ENCODE results near the gene SIPA1L3.

Gene SIPA1L3

DNA sequence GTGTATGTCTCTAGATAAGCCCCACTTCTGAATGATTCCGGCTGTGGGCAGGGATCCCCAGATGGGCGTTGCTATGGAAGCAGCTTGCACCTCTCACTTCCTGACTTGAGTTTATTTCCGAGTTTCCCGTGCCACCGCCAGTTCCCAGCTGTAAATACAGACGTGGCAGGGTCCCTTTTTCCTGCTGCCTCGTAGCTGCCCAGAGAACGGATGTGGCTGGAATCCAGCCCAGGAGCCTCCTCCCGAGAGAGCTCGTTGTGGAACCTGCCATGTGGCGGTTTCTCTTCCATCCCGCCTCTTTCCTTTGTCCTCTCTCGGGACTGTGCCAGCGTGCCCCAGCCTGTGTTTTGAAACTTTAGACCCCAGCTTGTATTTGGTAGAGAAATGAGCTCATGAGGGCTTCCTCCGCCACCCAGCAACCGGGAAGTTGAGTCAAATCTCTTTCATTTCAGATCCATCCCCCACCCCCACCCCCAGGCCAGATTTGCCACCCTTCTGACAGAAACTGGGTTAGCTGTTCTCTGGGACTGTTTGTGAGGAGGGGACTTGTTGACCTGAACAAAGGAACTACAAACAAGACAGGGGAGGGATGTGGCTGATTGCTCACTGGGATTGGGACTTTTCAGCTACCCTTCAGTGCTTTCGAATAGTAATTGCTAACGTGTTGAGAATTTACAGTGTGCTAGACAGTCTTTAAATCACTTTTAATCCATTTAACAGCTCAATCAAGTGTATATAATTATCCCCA is 96.6 kb downstream of the SIPA1L3 start:
- DNase-seq: no peak

DNA sequence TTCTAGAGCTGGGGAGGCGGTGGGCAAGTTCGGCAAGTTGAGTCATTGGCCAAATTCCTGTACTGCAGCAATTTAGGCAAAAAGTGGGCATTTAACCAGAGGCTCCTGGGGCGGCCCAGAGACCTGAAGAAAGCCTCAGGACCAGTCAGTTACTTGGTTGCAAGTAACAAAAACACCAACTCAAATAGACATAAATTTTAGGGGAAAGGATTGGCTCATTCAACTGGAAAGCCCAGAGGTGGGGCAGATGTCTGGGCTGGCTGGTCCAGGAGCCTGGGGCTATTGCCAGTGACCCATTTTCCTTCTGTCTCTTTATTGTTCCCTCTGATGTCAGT is 97.1 kb downstream of the SIPA1L3 start:
- no peak for DNase-seq

DNA sequence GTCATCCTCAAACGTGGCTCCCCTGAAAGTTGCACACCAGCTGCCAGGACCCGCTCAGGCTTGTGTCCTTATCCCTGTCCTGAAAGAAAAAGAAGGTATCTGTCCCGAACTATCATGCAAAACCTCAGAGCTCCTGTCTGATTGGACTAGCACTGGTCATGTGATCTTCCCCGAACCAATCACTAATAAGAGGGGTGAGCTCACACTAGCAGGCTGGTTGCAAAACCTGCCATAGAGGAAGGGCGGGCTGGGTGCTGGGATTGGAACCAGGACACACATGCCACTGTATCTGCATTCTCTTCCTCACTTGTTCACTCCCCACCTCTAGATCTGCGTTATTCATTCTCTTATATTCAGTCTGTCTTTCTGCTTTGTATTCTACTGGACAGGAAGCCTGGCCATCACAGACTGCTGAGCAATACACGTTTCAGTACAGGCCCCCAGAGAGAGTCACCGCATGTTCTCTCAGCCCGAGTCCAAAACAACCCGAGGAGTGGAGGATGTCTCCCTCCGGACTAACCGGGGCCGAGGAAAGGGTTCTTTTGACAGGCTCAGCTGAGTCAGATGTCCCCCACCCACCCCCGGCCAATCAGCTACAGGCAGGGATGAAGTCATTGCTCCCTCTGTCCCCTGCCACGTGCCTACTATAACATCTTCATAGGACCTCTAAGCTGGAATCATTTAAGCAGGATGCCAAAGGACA is 97.7 kb downstream of the SIPA1L3 start:
- no peak for DNase-seq

DNA sequence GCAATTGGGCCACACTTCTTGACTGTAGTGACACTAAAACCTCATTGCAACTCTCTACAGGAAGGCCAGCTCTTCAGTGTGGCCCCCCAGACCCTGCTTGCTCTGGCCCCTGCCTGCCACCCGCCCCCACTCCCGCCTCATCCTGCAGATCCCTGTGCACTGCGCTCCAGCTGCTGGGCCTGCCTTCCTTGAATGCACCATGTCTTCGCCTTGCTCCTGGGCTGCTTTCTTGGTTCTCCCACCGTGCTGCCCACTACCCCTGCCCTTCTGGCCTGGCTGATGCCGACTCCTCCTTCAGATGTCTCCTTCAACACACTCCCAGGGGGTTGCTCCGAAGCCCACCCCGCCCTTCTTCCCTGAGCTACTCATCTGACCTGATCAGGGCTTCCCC is 98.2 kb downstream of the SIPA1L3 start:
- DNase-seq: no peak

DNA sequence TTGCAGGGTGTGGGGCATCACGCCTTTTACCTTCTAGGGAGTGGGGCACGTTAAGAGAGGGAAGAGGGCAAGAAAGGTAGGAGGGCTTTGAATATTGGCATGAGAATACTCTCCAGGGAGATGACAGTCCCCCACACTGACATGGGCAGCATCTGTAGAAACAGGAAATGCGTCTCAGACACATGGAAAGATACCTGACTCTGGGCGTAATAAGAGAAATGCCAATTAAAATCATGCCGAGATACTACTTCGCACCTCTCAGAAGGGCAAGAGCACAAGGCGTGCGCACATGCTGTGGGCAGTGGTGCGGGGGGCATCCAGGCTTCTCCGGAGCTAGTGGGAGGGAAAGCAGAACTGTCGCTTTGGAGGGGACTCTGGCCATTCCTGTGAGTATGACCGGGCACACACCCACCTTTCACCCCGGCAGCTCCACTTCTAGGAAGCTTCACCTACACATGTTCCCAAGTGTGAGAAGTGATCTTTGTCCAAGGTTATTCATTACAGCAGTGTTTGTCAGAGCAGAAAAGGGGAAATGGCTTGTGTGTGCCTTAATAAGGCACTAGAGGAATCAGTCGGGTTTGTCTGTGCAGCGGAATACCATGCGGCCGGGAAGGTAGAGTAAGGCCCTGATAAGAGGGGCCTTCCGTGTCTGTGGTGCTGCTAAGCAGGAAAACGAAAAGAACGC is 99.5 kb downstream of the SIPA1L3 start:
- no peak for DNase-seq

DNA sequence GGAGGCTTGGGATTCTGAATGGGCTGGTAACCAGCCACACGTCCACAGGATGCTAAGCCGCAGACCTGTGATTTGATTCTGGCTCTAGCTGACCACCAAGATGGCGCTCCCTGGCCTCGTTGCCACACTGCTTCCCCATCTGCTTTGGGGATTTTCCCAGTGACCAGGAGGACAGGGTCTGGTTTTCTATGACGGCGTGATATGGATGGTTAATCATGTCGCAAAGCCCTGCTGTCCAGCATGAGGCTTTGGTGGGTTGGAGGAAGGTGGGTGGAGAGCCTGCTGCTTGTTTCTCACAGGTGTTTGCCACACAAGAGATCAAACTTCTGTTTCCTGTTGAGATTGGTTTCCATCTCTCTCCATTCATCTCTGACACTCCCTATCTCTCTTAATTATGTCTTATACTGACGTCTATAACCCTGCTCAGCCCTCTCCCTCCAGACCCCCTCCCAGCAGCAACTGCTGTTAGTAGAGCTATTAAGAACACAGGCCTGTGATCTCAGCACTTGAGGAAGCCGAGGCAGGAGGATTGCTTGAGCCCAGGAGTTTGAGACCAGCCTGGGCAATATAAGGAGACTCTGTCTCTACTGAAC is 102.7 kb downstream of the SIPA1L3 start:
- DNase-seq: no peak

DNA sequence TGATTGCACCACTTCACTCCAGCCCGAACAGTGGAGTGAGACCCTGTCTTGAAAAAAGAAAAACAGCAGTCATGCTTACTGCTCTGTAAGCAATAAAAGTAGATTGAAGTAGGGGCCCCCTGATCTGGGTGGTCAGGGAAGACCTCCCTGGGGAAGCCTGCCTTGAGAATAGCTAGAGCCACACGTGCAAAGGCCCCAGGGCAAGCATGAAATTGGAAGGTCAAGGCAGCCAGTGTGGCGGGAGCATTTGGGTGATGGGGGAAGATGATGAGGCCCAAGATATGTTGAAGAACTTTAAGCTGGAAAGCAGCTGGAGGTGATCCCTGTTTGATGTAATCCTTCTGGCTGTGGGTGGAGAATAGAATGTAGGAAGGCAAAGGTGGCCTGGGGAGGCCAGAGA is 104.4 kb downstream of the SIPA1L3 start:
- DNase-seq: no peak

DNA sequence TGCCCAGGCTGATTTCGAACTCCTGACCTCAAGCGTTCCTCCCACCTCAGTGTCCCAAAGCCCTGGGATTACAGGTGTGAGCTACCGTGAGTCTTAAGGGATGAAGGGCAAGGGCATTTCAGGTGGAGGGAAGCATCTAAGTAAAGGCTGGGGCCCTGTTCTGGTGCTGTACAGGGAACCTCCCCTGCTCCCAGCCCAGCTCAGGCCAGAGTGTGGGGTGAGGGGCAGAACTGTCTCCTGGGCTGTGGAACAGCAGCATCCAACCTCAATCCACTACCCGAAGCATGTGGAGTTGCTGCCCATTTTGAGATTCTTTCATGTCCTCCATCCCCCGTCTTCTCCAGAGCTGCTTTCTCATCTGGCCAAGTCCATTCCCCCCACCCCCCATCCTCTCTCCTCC is 105.3 kb downstream of the SIPA1L3 start:
- DNase-seq: no peak

DNA sequence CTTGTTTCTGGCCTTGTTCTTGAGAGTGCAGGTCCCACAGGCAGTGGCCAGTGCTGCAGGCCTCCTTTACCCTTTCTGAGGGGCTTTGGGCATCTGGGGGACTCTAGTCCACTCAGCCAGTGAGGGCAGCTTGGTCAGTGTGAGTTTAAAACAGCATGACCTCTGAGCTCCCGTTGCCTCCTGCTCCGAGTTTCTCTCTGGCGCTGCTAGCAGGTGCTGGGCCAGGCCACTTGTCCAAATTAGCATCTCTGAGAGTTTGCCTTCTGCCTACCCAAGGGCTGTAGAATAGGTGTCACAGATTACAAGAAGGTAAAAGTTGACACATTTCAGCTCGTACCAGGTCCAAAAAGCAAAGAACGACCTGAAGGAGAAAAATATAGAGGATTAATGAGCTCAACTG is 105.9 kb downstream of the SIPA1L3 start:
- no peak for DNase-seq

DNA sequence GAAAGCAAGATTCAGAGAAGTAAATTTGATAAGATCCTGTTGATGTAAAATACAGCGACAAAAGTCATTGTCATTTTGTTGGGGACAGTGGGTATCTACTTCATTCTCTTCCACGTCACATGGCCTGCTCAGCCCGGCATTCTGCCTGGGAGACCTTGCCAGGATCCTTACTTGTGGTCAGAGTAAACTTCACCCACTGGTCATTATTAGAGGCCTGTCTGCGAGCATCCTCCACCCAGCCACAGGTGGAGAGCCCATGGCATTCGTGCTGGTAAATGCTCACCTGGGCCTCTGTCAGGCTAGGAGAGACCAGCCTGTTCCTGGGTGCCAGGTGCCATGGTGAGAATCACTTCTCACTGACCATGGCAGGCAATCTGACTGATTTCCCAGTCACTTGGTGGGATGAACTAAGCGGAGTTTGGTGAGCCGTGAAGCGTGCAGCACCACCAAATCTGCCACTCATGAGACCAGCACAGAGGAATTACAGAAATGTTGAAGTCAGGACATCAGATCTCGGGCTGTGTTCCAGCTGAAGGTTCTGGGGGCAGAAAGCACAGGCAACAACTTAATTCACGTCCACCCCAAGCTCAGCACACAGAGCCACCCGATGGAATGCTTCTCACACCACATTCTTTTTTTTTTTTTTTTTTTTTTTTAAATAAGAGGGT is 107.0 kb downstream of the SIPA1L3 start:
- no peak for DNase-seq

DNA sequence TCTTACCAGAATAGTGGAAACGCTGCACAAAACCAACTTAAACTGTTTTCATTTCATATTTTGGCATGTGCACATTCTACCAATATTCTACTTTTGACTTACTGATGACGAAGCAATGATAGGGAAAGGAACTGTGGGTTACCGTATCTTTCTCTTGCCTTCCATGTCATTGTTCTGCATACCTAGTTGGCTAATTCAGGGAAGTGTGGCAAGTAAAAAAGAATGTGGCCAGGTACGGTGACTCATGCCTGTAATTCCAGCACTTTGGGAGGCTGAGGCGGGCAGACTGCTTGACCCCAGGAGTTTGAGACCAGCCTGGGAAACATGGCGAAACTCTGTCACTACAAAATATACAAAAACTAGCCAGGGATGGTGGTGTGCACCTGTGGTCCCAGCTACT is 108.2 kb downstream of the SIPA1L3 start:
- no peak for DNase-seq

DNA sequence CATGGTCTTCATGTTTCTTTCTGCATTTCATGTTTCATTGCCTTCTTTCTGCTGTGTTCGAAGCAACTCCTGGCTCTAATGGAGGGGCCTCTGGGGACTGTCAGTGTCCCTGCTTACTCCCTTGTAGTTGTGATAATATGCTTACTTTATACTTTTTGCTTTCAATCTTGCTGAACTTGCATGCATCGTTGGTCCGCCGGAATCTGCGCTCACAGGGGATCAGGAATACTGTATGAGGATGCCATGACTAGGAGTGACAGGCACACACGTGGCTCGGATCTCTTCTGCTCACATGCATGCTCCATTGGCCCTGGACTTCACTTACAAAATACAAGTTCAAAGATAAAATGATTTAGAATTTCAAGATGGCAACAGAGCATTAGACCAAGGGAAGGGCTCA is 108.8 kb downstream of the SIPA1L3 start:
- DNase-seq: no peak

DNA sequence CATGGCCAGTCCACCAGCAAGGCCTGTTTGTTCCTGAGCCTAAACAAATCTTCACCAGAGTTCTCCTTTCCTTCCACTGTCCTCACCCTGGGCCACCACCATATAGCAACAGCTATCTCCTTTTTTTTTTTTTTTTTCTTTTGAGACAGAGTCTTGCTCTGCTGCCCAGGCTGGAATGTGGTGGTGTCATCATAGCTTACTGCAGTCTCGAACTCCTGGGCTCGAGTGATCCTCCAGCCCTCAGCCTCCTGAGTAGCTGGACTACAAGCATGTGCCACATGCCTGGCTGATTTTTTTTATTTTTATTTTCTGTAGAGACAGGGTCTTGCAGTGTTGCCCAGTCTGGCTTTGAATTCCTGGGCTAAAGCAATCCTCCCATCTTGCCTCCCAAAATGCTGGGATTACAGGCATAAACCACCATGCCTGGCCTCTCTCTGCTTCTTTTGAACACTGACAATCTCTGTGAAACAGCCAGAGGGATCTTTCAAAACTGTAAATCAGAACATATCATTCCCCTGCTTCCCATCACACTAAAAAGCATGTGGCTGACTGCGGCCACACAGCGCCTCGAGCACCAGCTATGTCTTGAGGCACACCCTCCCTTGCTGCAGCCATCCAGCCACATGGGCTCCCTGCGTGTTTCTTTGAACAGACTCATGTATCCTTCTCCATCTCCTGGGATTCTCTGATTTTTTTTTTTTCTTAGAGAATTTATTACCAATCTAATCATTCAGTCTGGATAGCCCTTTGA is 110.6 kb downstream of the SIPA1L3 start:
- DNase-seq: no peak

DNA sequence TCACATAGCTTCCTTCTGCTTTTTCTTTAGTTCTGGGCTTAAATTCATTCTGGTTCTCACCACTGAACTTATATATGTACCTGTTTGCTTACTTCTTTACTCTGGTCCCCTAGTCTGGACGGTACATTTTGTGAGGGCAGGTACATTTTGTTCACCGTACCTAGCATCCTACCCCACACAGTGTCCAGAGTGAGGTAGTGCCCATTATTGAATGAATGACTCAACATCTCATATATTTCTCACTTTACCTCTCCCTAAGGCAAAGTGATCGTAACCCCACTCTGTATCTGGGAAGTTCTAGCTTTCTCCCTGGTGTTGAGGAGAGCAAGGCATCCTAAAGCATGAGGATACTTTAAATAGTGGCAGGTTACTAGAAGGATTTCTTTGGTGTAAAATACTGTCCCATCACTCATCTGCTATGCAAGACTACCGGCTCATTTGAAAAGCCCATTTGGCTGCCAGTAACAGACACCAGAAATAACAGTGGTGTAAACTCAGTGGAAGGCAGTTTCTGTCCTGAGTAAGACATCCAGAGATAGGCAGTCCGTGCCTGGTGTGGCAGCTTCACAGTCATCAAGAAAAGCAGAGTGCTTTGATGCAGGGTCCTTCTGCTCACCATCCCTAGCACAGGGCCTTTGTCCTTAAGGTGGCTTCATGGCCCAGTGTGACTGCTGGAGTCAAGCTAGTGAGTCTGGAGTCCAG is 111.8 kb downstream of the SIPA1L3 start:
- no peak for DNase-seq

DNA sequence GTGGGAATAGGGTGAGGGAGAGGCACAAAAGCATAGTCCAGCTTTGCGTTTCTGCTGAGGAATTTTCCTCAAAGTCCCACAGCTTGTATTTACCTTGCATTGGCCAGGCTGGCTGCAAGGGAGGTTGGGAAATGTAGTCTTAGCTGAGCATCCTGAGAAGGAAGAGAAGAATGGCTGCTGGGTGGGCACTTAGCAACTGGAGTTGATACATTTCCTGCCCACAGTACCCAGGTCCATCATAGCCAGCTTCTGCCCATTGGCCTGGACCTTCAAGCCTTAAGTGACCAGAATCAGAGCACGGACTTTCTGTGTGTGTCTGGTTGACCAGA is 112.4 kb downstream of the SIPA1L3 start:
- DNase-seq: no peak

DNA sequence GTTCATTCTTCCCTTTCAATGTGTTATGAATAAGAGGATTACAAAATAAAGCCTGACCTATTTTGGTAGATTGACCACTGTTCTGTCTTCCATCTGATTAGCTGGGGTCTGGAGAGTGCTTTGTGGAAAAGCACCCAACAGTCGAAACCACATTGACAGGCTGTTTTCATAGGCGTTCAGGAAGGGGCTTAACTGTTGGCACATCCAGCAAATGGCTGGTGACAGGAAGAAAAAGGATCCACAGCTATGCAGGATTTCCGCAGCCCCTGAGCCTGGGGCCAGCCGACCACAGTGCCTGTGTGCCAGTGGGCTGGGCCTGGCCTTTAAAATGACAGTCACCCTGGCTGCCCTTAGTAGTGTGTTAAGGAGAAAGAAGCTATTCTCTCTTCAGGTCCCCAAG is 113.3 kb downstream of the SIPA1L3 start:
- DNase-seq: no peak

DNA sequence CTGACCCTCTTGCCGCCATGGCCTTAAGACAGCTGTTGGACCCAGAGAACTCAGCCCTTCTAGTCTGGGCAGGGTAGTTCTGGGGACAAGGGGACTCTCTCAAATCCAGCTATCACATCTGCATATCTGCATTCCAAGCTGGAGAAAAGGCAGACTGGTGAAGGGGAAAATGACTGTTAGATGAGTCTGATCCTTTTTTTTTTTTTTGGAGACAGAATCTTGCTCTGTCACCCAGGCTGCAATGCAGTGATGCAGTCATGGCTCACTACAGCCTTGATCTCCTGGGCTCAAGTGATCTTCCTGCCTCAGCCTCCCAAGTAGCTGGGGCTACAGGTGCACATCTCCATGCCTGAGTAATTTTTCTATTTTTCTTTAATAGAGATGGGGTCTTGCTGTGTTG is 114.3 kb downstream of the SIPA1L3 start:
- DNase-seq: no peak

DNA sequence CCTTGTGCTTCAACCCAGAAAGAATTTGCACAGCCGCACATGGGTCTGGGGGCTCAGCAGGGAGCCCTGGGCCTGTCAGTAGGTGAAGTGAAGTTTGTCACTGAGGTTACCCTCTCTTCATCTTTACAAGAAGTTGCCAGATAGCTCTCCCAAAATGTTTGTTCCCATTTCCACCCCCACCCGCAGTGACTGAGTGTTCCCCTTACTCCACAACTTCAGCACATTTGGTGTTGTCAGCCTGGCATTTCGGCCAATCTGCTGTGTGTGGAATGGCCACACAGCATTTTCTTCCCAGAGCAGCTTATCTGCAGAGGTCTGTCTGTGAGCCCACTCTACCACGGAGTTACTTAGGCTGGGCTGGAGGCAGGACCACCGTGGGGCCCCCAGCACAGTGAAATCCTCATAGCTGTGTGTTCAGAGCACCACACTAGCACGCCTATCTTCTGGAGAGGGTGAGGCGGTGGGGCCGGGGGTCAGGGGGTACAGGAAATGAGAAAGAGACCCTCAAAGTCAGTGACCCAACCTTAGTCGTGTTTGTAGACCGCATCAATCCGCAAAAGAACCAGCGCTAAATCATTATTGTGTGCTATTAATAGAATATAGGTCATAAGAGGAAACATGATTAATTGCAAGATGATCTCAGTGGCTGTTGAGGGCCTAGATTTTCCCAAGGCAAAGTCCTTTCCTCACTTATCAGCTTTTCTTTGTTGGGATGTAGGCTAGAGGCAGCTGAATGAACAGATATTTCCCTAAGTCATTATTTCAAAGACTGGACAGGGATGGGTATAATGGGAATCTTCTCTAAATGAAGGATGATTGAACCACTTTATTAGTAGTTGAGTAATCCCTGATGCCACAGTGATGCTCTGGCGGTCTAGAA is 116.0 kb downstream of the SIPA1L3 start:
- no peak for DNase-seq

DNA sequence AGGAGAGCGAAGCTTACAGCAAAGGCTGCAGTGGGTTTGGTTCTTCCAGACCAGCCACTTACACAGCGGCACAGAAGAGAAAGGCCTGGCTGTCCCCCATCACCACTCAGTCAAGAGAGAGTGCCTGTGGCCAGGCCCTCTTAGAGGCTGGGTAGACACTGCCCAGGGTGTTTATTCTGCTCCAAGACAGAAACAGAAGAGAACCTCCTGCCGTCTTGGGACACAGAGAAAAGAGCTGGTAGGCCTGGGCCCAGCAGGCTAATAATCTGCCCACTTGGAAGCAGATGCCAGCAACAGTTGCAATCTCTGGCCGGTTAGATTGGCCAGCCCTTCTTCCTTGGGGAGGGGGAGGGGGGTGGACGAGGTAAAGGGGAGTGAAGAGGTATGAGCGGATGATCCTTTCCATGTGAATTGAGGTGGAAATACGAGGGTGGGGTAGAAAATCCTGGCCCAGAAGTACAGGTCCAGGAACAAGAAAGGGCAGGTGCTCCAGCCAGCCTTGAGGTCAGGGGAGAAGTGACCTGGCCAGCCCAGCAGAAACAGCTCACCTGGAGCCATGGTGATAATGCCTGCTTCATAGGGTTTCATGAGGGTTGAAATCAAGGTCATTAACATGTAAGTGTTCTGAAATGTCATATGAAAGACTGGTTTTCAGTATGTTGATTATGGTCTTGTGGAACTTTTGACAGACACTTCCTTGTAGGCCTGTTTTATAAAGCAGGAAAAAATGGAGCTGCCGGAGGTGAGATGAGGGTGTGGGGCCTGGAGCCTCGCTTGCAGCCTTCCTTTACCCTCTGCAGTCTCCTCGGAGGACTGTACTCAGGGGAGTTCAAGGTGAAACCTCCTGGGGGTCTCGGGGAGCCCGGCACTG is 116.9 kb downstream of the SIPA1L3 start:
- no peak for DNase-seq
